ENCODE data around the gene NHLRC1. TPM values are rescaled to one million over a fixed set of nuclear protein-coding genes. Genes with fewer than 3 reads are reported as not detected.

The NHLRC1 gene
- total RNA-seq, 3 donors from 2014 or later (not counting 1 experiment from before 2014, with no cell fraction given) = 0.58 to 0.89 (median 0.68) TPM

DNA sequence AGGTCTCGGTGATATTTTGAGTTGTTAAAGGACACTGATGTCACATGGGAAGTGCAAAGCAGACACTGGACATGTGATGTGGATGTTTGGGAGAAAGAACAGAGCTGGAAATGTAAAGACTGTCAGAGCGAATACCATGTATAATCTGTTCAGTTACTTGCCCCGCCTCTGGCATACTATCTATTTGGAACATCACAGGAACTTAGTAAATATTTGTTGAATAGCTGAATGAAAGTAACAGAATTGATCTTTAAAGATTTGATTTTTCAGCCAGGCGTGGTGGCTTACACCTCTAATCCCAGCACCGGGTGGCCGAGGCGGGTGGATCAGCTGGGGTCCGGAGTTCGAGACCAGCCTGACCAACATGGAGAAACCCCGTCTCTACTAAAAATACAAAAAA is 13.8 kb upstream of the NHLRC1 start:
- ATAC-seq (no peak), DNase-seq (no peak)
- H3K9me3 ChIP-seq (ENCODE audit: control insufficient read depth, insufficient read depth, low read length) = no peaks in the 10 kb centered on the region
- H3K36me3 Mint-ChIP-seq = peaks cover 21% of the 10 kb centered on the region
- H3K36me3 ChIP-seq (ENCODE audit: control insufficient read depth, insufficient read depth, low read length) = peaks cover 56% of the 10 kb centered on the region
- no peak overlapping the region for H3K27ac Mint-ChIP-seq
- TF ChIP-seq, protein P1, sequence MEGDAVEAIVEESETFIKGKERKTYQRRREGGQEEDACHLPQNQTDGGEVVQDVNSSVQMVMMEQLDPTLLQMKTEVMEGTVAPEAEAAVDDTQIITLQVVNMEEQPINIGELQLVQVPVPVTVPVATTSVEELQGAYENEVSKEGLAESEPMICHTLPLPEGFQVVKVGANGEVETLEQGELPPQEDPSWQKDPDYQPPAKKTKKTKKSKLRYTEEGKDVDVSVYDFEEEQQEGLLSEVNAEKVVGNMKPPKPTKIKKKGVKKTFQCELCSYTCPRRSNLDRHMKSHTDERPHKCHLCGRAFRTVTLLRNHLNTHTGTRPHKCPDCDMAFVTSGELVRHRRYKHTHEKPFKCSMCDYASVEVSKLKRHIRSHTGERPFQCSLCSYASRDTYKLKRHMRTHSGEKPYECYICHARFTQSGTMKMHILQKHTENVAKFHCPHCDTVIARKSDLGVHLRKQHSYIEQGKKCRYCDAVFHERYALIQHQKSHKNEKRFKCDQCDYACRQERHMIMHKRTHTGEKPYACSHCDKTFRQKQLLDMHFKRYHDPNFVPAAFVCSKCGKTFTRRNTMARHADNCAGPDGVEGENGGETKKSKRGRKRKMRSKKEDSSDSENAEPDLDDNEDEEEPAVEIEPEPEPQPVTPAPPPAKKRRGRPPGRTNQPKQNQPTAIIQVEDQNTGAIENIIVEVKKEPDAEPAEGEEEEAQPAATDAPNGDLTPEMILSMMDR (IDR thresholded peaks at IDR 0.05) = no peak
- no peaks in the 10 kb centered on the region for H3K27me3 ChIP-seq (ENCODE audit: control insufficient read depth, insufficient read depth, low read length)
- no peaks in the 10 kb centered on the region for H3K9me3 Mint-ChIP-seq
- no peaks in the 10 kb centered on the region for H3K27me3 Mint-ChIP-seq (ENCODE audit: low read depth in 2 of 2)
- H3K4me1 Mint-ChIP-seq = no peaks in the 10 kb centered on the region
- H3K4me3 Mint-ChIP-seq = no peak overlapping the region
- no peak overlapping the region for H3K27ac ChIP-seq (ENCODE audit: low read length)
- H3K4me3 ChIP-seq (ENCODE audit: low read length) = no peak overlapping the region
- intact Hi-C loops (cut with micrococcal nuclease) = no loop called here
- H3K4me1 ChIP-seq (ENCODE audit: control insufficient read depth, insufficient read depth, low read length) = no peaks in the 10 kb centered on the region
- WGBS (ENCODE audit: insufficient coverage) = 97% methylated on average over 10 of the region's 10 CpGs

DNA sequence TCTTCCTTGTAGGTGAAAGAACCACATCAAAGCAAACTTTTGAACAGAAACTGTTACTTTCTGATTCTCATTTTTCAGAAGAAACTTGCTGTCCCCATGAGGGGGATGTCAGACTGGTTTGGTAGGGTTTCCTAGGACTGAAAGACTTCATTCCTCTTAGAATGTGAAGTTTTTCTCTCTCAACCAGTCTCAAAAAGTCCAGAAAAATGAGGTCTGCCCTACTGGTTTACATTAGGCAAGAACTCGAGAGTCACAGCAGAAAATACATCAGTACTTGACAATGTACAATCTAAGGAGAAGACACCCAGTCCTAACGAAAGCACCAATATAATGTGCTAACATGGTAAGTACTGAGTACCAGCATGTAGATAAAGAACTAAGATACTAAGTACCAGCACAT is 12.7 kb upstream of the NHLRC1 start:
- H3K4me1 ChIP-seq (ENCODE audit: control insufficient read depth, insufficient read depth, low read length) = no peaks in the 10 kb centered on the region
- no peak overlapping the region for H3K4me3 Mint-ChIP-seq
- H3K36me3 Mint-ChIP-seq = peaks cover 15% of the 10 kb centered on the region
- DNase-seq (no peak), ATAC-seq (no peak)
- H3K27ac ChIP-seq (ENCODE audit: low read length) = no peak overlapping the region
- H3K36me3 ChIP-seq (ENCODE audit: control insufficient read depth, insufficient read depth, low read length) = peaks cover 51% of the 10 kb centered on the region
- no peaks in the 10 kb centered on the region for H3K27me3 Mint-ChIP-seq (ENCODE audit: low read depth in 2 of 2)
- no peaks in the 10 kb centered on the region for H3K27me3 ChIP-seq (ENCODE audit: control insufficient read depth, insufficient read depth, low read length)
- WGBS (ENCODE audit: insufficient coverage) = 90% methylated on average over 2 of the region's 2 CpGs
- no peaks in the 10 kb centered on the region for H3K9me3 ChIP-seq (ENCODE audit: control insufficient read depth, insufficient read depth, low read length)
- no peaks in the 10 kb centered on the region for H3K4me1 Mint-ChIP-seq
- no peak overlapping the region for H3K4me3 ChIP-seq (ENCODE audit: low read length)
- TF ChIP-seq, protein P1 (IDR thresholded peaks at IDR 0.05) = no peak
- no peaks in the 10 kb centered on the region for H3K9me3 Mint-ChIP-seq
- no peak overlapping the region for H3K27ac Mint-ChIP-seq
- intact Hi-C loops (cut with micrococcal nuclease) = no loop called here

DNA sequence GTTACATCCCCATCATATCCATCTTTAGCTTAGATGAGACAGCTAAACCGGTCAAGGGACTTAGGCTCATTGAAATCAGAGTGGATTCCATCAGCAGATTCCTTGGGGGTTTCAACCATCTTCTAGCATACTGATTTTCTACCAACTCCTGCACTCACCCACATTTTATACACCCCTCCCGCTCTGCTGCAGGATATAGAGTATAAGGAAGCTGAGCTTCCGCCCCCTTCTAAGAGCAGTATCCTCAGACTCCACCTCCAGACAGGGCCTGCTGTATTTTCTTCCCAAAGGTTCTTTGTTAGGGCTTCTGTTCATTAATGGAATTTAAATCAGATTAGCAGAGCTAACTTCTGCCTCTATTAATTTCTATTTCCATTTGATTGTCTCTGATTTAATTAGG is 9.9 kb upstream of the NHLRC1 start:
- Mint-ChIP-seq H3K4me3 (no peak overlapping the region), H3K4me1 (no peaks in the 10 kb centered on the region), H3K27me3 (ENCODE audit: low read depth in 2 of 2) (no peaks in the 10 kb centered on the region), H3K27ac (no peak overlapping the region), H3K9me3 (no peaks in the 10 kb centered on the region), H3K36me3 (no peaks in the 10 kb centered on the region)
- Histone ChIP-seq H3K36me3 (ENCODE audit: control insufficient read depth, insufficient read depth, low read length) (peaks cover 37% of the 10 kb centered on the region), H3K27ac (ENCODE audit: low read length) (no peak overlapping the region), H3K27me3 (ENCODE audit: control insufficient read depth, insufficient read depth, low read length) (no peaks in the 10 kb centered on the region), H3K4me3 (ENCODE audit: low read length) (no peak overlapping the region), H3K4me1 (ENCODE audit: control insufficient read depth, insufficient read depth, low read length) (no peaks in the 10 kb centered on the region), H3K9me3 (ENCODE audit: control insufficient read depth, insufficient read depth, low read length) (no peaks in the 10 kb centered on the region)
- ATAC-seq (no peak), DNase-seq (no peak)
- 97% methylated on average over 3 of the region's 3 CpGs for WGBS (ENCODE audit: insufficient coverage)
- TF ChIP-seq, protein P1 (IDR thresholded peaks at IDR 0.05) = no peak
- intact Hi-C loops (cut with micrococcal nuclease) = no loop called here

DNA sequence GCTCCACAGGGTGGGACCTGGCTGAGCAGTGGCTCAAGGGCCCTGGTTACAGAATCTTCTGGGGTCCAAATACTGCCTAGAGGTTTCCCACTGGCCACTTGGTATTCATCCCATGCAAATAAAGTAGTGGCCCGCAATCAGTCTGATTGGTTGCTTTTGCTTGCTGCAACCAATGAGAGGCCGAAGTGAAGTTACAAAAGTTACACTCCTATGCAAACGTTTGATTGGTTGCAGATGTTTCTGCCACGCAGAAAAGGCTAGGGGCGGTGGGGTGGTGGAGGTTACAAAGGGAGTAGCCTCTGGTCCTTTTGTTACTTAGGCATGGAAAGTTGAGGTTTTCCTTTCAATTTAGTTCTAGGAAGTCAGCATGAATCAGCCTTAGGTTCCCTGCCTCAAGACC is 3.6 kb upstream of the NHLRC1 start:
- intact Hi-C loops (cut with micrococcal nuclease) = loop anchor here (10.0 kb wide), 2 partner anchors 421 to 521 kb away; partner anchors contain the start of genes FAM8A1 and NUP153
- WGBS (ENCODE audit: insufficient coverage) = 90% methylated on average over 5 of the region's 5 CpGs

More for the DNA sequence above, 3.6 kb upstream of the NHLRC1 start:
- TF ChIP-seq, protein P1 (IDR thresholded peaks at IDR 0.05) = no peak
- Histone ChIP-seq H3K27ac (ENCODE audit: low read length) (no peak overlapping the region), H3K36me3 (ENCODE audit: control insufficient read depth, insufficient read depth, low read length) (peaks cover 11% of the 10 kb centered on the region), H3K4me3 (ENCODE audit: low read length) (no peak overlapping the region), H3K27me3 (ENCODE audit: control insufficient read depth, insufficient read depth, low read length) (no peaks in the 10 kb centered on the region), H3K9me3 (ENCODE audit: control insufficient read depth, insufficient read depth, low read length) (no peaks in the 10 kb centered on the region), H3K4me1 (ENCODE audit: control insufficient read depth, insufficient read depth, low read length) (peaks cover 13% of the 10 kb centered on the region)
- peaks cover 8 to 13% of the 10 kb centered on the region in 2 donors for H3K4me1 Mint-ChIP-seq
- ATAC-seq (no peak), DNase-seq (no peak)
- H3K36me3 Mint-ChIP-seq = no peaks in the 10 kb centered on the region
- H3K27ac Mint-ChIP-seq = no peak overlapping the region
- H3K4me3 Mint-ChIP-seq = no peak overlapping the region
- H3K9me3 Mint-ChIP-seq = no peaks in the 10 kb centered on the region
- H3K27me3 Mint-ChIP-seq (ENCODE audit: low read depth in 2 of 2) = no peaks in the 10 kb centered on the region
